ENCODE data around the gene MAG.

DNA sequence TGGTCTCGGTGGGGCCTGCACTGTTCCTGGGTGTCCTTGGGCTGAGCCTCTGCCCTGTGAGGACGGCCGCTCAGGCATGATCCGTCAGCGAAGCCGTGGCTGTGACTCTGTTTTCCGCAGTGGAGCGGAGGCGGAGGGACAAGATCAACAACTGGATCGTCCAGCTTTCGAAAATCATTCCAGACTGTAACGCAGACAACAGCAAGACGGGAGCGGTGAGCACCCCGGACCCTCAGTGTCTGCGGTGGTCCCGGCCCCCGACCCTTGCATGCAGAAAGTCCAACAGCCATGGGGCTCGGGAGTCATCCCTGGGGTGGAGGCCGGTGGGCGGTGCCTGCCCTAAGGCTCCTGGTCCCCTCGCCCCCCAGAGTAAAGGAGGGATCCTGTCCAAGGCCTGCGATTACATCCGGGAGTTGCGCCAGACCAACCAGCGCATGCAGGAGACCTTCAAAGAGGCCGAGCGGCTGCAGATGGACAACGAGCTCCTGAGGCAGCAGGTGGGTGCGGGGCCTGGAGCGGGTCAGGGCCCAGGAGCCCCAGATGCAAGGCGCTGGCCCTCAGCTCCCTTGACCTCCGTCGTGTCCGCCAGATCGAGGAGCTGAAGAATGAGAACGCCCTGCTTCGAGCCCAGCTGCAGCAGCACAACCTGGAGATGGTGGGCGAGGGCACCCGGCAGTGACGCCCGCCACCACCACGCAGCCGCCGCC lies 13.2 kb upstream of the MAG start:
- TF ChIP-seq, protein P1, sequence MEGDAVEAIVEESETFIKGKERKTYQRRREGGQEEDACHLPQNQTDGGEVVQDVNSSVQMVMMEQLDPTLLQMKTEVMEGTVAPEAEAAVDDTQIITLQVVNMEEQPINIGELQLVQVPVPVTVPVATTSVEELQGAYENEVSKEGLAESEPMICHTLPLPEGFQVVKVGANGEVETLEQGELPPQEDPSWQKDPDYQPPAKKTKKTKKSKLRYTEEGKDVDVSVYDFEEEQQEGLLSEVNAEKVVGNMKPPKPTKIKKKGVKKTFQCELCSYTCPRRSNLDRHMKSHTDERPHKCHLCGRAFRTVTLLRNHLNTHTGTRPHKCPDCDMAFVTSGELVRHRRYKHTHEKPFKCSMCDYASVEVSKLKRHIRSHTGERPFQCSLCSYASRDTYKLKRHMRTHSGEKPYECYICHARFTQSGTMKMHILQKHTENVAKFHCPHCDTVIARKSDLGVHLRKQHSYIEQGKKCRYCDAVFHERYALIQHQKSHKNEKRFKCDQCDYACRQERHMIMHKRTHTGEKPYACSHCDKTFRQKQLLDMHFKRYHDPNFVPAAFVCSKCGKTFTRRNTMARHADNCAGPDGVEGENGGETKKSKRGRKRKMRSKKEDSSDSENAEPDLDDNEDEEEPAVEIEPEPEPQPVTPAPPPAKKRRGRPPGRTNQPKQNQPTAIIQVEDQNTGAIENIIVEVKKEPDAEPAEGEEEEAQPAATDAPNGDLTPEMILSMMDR (IDR thresholded peaks at IDR 0.05) = no peak
- TF ChIP-seq POLR2A (IDR thresholded peaks at IDR 0.05) = no peak

All from body of pancreas (tissue), 4 donors.